Stimulated activated CD8-positive, alpha-beta memory T cell treated with anti-CD3 and anti-CD28 coated beads, Interleukin-12 subunit alpha, Interleukin-12 subunit beta, amount 100 ng/mL, for 4 hours (primary cell): ENCODE measurements around the gene PPM1F.
"Not testable (repeated sequence)": the region's sequence is repeated elsewhere in the genome, so short reads cannot be mapped to it uniquely, and the experiment has no call there.

Experiments used
- DNase-seq: peaks from one replicate; pipeline ENCODE4 v3.0.0-alpha.2; 2020; ENCODE audit warnings: low read depth

The PPM1F gene

DNA sequence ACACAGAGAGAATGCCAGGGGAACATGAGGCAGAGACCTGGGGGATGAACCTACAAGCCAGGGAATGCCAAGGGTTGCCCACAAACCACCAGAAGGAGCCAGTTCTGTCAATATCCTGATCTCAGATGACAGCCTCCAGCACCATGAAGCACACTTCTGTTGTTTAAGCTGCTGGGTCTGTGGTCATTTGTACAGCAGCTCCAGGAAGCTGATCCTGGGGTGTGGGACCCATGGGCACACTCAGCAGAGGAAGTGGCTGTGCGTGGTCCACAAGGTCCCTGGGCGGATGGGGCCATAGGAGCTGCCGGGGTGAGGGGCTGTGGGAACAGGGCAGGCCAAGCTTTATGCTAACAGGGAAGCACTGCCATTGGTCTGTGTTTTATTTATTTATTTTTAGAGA is 12.1 kb downstream of the PPM1F start:
- no peak for DNase-seq

DNA sequence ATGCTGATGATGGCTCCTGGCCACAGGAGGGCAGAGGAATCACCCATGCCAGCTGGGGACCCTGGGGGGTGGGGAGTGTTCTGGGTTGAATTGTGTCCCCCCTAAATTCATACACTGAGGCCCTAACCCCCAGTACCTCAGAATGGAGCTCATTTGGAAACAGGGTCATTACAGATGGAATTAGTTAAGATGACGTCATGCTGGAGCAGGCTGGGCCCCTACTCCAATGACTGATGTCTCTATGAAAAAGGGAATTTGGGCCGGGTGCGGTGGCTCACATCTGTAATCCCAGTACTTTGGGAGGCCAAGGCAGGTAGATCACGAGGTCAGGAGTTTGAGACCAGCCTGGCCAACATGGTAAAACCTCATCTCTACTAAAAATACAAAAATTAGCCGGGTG is 12.7 kb downstream of the PPM1F start:
- DNase-seq = not testable (repeated sequence)

DNA sequence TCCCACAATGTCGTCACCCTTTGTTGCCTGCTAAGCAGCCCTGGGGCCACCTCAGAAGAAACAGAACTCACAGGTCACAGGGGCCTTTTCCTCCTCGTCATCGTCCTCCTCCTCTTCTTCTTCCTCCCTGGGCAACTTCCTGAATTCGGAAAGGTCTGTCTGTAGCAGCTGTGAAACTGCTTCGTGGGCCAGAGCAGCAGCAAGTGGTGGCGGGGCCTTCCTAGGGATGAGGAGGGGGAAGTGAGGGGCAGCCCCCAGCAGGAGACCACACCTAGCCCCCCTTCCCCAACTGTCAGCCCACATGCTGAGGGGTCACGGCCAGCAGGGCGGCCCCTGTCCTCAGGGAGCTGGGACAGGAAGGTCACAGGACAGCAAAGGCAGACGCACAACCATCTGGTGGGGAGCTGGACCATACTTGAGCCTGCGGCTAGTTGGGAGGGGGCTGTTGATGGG is 13.2 kb downstream of the PPM1F start:
- DNase-seq = no peak

DNA sequence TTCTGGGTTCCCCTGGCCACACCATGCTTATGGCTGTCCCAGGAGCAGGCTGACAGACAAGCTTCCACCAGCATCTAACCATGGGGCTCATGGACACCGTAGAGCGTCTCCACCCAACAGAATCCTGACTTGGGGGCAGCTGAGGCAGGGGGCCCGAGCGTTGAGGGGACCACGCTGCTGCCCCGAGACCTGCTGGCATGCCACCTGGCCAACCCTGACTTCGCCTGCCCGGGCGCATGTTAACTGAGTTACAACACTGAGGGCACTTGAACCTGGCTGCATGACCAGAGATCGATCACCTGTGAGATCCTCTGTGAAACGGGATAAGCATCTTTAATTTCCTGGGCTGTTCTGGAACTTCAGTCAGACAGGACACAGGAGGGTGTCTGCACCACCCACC is 13.7 kb downstream of the PPM1F start:
- no peak for DNase-seq

DNA sequence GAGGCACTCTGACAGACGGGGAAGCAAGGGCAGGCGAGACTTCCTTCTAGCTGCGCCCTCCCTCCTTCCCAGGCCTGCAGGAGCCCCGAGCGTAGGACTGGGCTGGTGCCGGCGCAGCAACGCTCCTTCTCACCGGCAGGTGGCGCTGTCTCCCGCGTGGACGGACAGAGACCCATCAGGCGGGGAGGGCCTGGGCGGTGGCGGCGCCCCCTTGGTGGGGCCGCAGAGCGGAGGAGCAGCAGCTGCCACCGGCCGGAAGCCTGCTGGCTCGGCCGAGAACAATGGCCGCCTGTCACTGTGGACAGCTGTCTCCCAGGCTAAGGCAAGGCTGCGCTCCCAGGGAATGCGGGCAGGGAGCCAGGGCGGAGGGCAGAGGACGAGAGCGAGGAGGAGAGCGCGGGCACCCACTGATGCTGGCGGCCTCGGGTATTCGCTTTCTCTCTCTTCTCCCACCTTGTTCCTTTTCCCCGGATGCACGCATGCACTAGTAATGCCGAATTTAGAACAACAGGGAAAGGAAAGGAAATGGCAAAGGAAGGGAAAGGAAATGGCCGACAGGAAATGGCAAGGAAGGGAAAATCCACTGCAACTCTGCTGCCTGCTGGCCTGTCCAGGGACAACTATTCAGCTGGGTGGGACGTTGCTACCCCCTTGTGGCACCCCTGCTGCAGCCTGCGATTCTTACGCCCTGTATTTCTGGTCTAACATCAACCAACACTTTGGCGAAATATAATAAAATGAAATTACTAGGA is 14.4 kb downstream of the PPM1F start:
- peak; percentile 78 for DNase-seq

DNA sequence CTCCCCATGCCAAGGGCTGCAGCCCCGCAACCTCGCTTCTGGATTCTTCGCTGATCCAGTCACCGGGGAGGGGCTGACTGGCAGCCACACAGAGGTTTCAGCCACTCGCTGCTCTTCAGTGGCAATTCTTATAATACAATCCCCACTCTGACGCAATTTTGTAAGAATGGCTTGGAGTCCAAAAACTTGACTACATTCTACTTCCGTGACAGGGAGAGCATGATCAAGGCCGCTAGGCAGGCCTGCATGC is 14.9 kb downstream of the PPM1F start:
- DNase-seq = no peak

DNA sequence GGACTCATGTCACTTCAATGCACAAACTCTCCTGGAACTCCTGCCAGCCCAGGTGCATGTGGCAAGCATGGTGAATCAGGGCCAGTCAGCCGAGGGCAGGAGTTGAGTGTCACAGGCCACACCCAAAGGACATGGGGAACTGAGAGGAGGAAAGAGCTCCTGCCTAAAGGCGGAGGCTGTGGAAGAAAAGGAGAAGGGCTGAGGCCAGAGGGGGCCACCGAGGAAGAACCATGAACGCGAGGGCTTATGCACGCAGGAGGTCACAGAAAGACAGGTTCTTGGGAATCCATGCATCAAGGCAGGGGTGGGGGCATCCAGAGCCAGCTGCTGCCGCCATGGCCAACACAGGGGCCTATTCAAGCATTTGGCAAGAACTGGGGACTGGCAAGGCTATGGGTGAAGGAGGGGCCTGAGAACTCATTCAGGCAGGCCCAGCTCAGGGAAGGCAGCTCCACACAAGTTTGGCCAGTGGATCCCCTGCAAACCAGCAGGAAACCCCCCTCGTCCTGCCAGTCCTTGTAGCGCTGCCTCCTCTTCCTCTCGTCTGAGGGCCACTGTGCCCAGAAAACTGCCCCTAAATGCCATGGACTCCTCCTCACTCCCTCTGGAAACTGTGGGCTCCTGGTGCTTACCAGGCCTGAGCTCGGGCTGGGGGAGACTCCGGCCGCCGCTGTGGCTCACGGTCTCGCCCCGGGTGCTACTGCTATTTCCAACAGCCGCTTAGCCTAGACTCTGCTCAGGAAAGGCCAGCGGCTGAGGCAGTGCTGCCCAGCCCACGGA is 15.4 kb downstream of the PPM1F start:
- DNase-seq = no peak

DNA sequence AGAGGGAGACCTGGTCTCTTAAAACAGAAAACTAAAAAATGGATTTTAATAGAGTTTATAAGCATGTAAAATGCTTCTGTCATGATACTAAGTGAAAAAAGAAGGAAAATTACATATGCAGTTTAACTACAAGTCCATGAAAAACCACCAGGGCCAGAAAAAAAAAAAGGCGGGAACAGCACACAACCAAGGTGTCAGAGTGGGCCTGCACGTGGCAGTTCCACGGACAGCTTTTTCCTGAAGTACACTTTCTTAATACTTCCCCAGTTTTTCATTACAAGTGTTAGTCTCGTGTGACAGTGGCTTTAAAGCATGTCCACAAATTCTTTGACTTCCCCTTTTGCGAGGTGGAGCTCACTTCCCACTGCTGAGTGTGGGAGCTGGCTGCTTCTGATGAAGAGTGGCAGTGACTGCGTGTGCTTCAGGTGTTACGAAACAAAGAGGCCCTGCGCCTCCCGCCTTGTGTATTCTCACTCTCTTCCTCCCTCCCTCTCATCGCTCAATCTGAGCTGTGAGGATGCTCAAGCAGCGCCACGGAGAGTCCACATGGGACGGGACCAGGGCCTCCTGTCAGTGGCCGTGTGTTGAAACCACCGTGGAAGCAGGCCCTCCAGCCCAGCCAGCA is 16.4 kb downstream of the PPM1F start:
- DNase-seq = no peak

DNA sequence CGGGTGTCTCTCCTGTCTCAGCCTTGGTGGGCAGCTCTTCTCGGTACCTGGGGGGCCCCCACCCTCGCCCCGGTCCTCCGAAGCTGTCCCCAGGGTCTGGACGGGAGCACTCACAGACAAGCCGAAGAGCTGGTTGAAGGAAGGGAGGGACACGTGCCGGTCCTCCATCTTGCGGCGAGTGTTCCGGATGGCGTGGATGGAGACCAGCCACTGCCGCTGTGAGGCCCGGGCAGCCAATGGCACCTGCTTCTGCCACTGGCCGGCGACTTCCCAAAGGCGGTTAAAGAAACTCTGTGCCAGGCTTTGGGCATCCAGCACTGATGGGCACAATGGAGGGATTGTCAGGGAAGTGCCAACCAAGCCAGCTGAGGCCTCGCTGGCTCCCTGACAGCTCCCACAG is 18.7 kb downstream of the PPM1F start:
- DNase-seq = no peak

DNA sequence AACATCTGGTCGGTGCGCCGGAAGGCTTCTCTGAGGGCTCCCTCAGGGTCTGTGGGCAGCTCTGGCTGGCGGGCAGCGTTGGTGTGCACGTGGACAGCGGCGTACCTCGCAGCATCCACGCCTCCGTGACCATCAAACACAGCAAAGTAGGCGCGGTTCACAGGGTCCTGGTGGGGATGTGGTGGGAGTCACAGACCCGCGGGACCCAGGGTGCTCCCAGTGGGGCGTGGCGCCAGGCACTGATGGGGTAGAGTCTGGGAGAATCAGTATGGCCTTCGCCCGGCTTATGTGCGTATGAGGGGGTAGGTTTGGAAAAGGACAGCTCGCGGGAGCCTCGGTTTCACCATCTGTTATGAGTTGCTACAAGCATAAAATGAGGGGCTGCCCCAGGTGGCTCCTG is 19.2 kb downstream of the PPM1F start:
- no peak for DNase-seq

DNA sequence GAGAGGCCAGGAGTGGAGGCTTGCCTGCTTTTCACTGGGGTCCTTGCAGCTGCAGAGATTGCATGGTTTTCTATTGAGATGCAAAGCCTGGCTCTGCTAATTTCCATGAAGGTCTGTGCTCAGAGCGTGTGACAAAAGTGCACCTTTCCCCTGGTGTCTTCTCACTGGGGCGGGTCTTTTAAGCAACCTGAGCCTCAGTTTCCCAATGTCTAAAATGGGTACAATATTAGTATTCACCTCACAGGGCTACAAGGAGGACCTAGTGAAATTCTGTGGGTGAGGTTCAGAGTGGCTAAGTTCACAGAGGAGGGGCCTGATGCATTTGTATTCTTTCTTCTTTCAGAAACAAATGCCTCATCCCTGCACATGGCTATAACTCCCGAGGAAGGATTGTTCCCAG is 20.3 kb downstream of the PPM1F start:
- DNase-seq = no peak

DNA sequence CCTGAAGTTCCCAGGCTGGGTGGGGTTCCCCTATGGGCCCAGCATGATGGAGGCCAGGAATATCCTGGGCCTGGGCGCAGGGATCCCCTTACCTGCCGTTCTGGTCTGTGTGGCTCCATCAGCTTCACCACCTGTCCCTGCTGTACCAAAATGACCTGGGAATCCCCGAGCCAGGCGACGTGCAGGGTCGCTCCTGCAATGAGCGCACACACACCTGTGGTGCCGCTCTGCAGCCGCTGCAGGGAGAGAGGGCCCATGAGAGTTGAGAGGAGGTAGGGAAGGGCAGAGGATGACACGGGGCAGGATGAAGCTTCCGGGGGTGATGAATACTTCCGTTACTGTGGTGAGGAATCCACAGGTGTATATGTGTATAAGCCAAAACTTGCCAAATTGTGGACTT is 21.6 kb downstream of the PPM1F start:
- no peak for DNase-seq

DNA sequence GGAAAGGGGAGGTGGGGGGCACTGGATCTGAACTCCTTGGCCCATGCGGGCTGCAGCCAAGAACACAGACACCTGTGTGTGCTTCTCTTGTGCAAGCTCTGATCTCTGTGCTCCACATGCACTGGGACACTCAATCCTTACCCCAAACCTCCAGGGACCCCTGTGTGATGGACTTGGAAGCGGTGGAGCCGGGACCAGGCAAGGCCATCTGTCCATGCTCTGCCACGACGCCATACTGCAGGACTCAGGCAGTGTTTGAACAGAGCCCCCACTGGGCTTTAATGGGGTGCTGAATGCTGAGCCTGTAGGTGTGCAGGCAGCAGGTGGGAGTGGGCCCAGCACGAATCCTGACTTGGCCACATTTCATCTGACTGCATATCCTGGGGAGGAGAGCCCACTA is 23.4 kb downstream of the PPM1F start:
- DNase-seq = no peak

DNA sequence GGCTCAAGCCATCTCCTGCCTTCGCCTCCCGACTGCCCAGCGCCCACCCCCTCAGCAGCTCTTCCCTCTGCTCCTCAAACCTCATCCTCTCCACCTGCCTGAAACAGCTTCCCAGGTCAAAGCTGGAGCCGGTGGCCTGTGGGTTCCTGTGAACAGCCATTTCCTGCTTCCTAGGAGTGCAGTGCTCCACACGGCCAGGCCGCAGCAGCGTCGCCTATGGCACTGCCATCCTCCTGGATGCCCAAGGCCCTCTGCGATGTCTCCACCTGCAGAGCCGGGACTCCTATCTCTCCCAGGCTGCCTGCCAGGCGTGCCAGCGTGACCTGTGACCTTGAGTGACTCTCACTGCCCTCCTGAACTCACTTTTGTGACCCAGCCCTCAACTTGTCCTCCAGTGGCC is 24.6 kb downstream of the PPM1F start:
- DNase-seq = no peak

DNA sequence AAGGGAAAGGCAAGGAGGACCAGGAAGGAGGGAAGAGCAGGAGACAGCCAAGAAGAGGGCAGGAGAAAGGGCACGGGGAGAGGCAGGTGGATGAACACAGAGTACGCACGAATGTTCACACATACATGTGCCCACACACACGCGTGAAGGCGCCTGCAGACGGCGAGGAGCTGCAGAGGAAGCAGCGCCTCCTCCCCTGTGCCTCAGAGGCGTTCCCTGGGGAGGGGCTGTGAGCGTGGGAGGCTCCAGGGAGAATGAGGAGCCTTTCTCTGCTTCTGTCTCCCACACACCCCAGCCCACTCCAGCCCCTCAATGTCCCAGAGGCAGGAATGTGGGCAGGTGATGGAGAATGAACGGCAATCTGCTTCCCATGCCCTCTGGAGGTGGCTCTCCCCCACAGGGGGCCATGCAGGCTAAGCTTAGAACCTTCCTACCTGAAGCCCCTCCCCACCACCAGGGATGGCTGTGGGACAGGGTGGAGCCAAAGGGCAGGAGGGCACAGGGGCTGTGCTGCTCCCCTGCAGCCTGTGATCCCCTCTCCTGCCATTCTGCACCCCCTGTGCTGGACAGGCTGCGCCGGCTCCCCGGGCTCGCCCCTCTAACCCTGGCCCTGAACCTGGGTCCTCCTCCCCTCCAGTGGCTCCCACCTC is 25.3 kb downstream of the PPM1F start:
- DNase-seq = no peak

DNA sequence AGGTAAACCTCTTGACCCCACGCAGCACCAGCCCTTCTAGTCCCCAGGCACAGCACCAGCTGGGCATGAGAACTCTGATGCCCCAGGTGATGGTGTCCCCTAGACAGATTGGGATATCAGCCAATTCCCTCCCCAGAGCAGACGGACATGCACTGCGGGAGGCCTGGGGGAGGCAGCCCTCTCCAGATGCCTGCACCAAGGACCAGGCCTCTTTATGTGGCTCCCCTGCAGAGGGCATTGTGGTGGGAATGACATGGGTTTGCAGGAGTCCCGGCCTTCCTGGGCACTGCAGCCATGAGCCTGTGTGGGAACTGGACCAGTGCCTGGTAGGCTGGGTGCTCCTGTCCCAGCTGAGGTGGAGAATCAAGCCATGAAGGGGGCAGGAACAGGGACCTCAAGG is 25.9 kb downstream of the PPM1F start:
- DNase-seq = no peak

DNA sequence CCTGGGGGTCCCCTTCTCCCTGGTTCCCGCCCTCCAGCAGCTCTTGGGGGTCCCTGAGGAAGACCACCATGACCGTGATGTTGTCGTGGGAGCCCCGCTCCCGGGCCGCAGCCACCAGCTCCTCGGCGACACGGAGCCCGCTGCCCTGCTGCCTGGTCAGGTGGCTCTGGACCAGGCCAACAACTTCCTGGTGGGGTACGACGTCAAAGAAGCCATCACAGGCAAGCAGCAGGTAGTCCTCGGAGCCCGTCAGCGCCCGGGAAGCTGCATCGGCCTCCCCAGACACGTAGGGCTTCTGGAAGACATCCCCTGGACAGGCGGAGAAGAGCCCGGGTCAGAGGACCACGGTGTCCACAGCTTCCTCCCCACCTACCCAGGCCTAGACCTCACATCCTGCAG is 29.5 kb downstream of the PPM1F start:
- DNase-seq = no peak

DNA sequence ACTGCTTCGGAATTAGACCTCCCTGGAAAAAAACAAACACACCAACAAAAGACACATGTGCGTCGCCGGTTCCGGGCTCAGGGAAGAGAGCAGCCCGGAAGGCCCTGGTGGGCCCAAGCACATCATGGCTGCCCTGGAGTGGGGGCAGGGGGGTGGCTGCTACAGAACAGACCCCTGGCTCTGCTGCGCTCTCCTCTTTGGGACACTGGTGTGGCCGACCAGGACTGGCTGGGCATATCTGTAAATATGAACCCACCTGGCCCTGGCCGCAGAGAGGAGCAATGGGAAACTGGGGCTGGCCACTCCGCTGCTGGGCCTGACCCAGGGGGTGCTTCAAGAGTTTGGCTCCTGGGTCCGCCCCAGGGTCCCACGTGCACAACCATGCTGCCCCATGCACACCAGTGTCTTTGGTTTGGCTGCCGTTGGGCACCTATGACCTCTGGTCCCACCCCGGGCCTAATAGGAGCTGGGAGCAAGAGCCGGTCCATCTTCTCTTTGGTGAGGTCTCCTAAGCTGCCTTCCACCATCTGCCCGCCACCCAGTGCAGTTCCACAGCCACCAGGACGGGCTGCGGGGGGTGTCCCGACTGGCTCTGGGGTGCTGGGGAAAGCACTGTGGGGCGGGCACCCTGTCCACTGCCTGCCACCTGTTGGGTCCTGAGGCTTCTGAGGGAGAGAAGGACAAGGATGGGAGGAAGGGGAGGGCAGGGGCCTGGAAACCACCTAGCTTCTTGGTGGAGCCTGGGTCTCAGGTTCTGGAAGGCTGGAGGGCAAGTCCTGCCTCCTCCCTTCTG is 30.1 kb downstream of the PPM1F start:
- no peak for DNase-seq

DNA sequence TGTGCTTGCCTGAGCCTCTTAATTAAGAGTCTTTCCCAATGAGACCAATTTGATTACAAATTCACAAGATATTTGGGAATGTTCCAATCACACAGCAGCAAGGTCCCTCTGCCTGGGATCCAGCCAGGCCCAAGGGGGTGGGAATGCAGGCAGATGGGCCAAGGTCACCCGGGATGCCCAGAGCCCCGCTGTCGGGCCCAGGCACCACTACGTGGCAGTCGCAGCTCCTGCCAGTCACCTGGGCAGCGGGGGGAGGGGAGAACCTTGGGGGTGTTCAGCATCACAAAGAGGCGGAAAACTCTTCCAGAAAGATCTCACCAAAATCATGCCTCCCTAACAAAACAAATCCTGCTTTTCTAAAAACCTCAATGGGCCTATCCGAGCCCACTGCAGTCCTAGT is 30.9 kb downstream of the PPM1F start:
- no peak for DNase-seq

DNA sequence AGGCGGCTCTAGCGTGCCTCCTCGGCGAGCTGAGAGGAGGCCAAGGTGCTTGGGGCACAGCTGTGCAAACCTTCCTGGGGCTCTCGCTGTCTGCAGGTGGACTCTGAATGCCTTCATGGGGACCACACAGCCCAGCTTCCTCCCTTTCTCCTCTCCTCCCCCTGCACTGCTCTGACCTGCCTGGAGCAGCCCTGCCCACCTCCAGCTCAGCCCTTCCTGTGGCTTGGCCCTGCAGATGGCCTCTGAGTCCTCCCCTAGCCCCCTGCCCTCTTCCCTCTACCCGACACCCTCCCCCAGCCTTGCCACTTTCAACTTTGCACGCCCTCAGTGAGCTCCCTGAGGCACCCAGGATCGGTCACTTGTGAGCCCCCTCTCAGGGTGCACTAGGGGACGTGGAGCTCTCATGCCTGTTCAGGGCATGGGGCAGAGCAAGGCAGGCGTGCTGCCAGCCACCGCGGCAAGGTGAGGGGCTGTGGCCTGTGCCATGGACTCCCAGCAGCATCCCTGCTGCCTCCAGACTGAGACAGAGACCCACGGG is 31.4 kb downstream of the PPM1F start:
- DNase-seq = no peak

DNA sequence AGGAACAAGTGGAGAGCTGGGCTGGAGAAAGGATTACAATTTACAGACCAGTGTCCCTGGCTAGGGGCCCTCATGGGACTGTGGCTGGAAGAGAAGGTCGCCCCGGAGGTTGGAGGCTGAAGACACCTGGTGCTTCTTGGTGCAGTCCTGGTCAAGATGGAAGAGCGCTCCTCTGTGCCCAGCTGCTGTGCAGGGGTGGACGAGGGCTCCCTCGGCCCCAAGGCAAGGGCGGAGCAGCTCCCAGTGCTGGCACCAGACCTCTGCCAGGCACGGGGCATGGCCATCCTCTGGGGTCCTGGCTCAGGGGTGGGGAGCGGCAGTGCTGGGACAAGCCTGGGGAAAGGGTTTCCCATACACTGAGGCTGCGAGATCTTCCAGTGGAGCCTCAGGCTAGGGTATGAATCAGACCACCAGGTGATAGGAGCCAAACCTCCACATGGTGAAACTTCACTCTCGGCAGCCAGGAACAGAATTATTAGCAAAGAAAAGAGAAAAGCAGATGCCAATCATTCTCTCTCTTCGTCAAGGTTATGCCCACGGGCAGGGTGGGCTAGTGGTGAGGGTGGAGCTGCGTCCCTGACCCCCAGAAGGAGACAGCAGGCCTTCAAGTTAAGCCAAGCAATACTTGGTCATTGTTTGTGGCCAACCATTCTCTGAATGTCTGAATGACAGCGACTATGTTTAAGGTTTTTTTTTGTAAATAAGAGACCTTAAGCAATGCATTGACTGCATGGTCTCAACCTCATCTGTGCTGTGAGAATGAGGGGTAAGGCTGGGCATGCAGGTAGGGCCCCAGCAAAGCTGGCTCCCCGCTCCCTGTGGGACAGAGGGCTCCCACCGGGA is 32.1 kb downstream of the PPM1F start:
- no peak for DNase-seq
